Gastroesophageal sphincter (tissue), 3 donors: ENCODE results near the gene C8G.

Source experiments
- EP300 ChIP-seq: sonication (generic); formaldehyde crosslinking; IDR thresholded peaks from one replicate; pipeline ENCODE4 v1.6.1; 2017; ENCODE audit warnings: antibody characterized with exemption, mild to moderate bottlenecking
- POLR2A ChIP-seq, 2 donors: fragments of 450-650 bp; IDR thresholded peaks; one replicate each; pipeline ENCODE4 v1.6.1; 2017; ENCODE audit warnings: antibody characterized with exemption in 2 of 2, mild to moderate bottlenecking in 2 of 2, moderate library complexity in 1 of 2
- POLR2AphosphoS5 ChIP-seq: sonication (generic); formaldehyde crosslinking; IDR thresholded peaks from one replicate; pipeline ENCODE4 v1.6.1; 2017; ENCODE audit warnings: antibody characterized with exemption
- TF ChIP-seq, protein P1 (sequence below), 4 experiments: fragments of 200-600 bp in 2 of 4; fragments of 450-650 bp in 2 of 4; sonication (generic) in 1 of 4; IDR thresholded peaks; one replicate each; pipeline ENCODE4 v1.5.1; 2017 to 2019; ENCODE audit warnings: antibody characterized with exemption in 4 of 4, mild to moderate bottlenecking in 2 of 4, moderate library complexity in 2 of 4

DNA sequence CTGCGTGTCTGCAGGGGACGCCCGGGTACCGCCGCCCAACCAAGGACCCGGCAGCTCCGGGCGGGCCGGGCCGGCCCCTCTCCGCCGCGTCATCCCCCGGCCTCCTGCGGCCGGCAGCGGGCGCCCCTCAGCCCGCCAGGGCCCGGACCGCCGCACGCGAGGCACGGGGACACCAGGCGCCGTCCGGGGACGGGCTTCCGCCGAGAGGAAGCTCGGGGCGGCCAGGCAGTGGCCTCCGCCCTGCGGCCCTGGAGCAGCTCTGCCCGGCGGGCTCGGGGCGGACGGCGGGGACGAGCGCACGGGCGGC is 878 bp upstream of the C8G start:
- TF ChIP-seq POLR2AphosphoS5 (no peak), EP300 (no peak), POLR2A (IDR thresholded peaks at IDR 0.05) (no peak)
- TF ChIP-seq, protein P1, sequence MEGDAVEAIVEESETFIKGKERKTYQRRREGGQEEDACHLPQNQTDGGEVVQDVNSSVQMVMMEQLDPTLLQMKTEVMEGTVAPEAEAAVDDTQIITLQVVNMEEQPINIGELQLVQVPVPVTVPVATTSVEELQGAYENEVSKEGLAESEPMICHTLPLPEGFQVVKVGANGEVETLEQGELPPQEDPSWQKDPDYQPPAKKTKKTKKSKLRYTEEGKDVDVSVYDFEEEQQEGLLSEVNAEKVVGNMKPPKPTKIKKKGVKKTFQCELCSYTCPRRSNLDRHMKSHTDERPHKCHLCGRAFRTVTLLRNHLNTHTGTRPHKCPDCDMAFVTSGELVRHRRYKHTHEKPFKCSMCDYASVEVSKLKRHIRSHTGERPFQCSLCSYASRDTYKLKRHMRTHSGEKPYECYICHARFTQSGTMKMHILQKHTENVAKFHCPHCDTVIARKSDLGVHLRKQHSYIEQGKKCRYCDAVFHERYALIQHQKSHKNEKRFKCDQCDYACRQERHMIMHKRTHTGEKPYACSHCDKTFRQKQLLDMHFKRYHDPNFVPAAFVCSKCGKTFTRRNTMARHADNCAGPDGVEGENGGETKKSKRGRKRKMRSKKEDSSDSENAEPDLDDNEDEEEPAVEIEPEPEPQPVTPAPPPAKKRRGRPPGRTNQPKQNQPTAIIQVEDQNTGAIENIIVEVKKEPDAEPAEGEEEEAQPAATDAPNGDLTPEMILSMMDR (IDR thresholded peaks at IDR 0.05), result no peak
